Measurements from ENCODE around the gene ITGA5.

ITGA5 gene

GRCh38 chr12:54411391-54412241 is 7.5 kb downstream of the ITGA5 start:
- TF ChIP-seq Cebpa-rat (IDR thresholded peaks at IDR 0.05) = peak in 3 of 11 experiments; percentile 17 to 38 (median 26); a peak in 2 of 22 replicates
- peak overlapping the region; percentile 64 to 93 (median 79) for H3K9ac ChIP-seq
- peak overlapping the region in 8 of 10 experiments; percentile 51 to 100 (median 60); a peak in 12 of 20 replicates for H3K4me3 ChIP-seq
- H4K20me1 ChIP-seq = peaks cover 21 to 98% (median 79%) of the 10 kb centered on the region in 11 experiments; a peak in 19 of 22 replicates
- H3K4me2 ChIP-seq = peak overlapping the region; percentile 92 to 100 (median 99)
- H3K27ac ChIP-seq = peak overlapping the region; percentile 81 to 93 (median 89)
- no peaks in the 10 kb centered on the region for H3K27me3 ChIP-seq
- peaks cover 67 to 100% (median 93%) of the 10 kb centered on the region in 10 experiments for H3K4me1 ChIP-seq
- peaks cover 44 to 79% (median 59%) of the 10 kb centered on the region in 11 experiments for H3K36me3 ChIP-seq
- no peaks in the 10 kb centered on the region for H3K9me3 ChIP-seq (replicated peaks in 1 of 11)

- H3K9ac ChIP-seq = peak overlapping the region in 5 of 11 experiments; percentile 8 to 37 (median 15); a peak in 2 of 22 replicates
- peaks cover 67 to 87% (median 80%) of the 10 kb centered on the region in 11 experiments for H3K36me3 ChIP-seq
- H3K9me3 ChIP-seq (replicated peaks in 1 of 11) = no peaks in the 10 kb centered on the region
- no peak overlapping the region for H3K4me3 ChIP-seq
- H4K20me1 ChIP-seq = peaks cover 24 to 97% (median 79%) of the 10 kb centered on the region in 11 experiments; a peak in 19 of 22 replicates
- peak overlapping the region in 5 of 11 experiments; percentile 35 to 100 (median 70); a peak in 10 of 22 replicates for H3K4me2 ChIP-seq
- peak overlapping the region in 6 of 11 experiments; percentile 39 to 57 (median 50); a peak in 10 of 22 replicates for H3K27ac ChIP-seq
- TF ChIP-seq Cebpa-rat (IDR thresholded peaks at IDR 0.05) = no peak
- H3K27me3 ChIP-seq = no peaks in the 10 kb centered on the region; a peak in 1 of 22 replicates
- peaks cover 43 to 87% (median 70%) of the 10 kb centered on the region in 10 experiments for H3K4me1 ChIP-seq
These were observed 9.8 kb downstream of the ITGA5 start for GRCh38 chr12:54409267-54409666.

GRCh38 chr12:54407183-54407905 is 11.7 kb downstream of the ITGA5 start:
- Histone ChIP-seq H3K4me2 (peak overlapping the region in 6 of 11 experiments; percentile 33 to 100 (median 69); a peak in 10 of 22 replicates), H3K4me3 (no peak overlapping the region), H3K36me3 (peaks cover 86 to 100% (median 98%) of the 10 kb centered on the region in 11 experiments), H4K20me1 (peaks cover 13 to 95% (median 84%) of the 10 kb centered on the region in 11 experiments; a peak in 19 of 22 replicates), H3K27ac (peak overlapping the region in 9 of 11 experiments; percentile 15 to 57 (median 29); a peak in 12 of 22 replicates), H3K9ac (peak overlapping the region in 5 of 11 experiments; percentile 1 to 39 (median 33); a peak in 5 of 22 replicates), H3K4me1 (peaks cover 24 to 68% (median 51%) of the 10 kb centered on the region in 10 experiments), H3K27me3 (no peaks in the 10 kb centered on the region; a peak in 1 of 22 replicates), H3K9me3 (replicated peaks in 1 of 11) (no peaks in the 10 kb centered on the region)
- TF ChIP-seq Cebpa-rat (IDR thresholded peaks at IDR 0.05) = no peak

GRCh38 chr12:54405573-54405972 is 13.5 kb downstream of the ITGA5 start:
- H3K36me3 ChIP-seq = peaks cover 99 to 100% (median 100%) of the 10 kb centered on the region in 11 experiments
- no peak overlapping the region for H3K4me2 ChIP-seq
- TF ChIP-seq Cebpa-rat (IDR thresholded peaks at IDR 0.05) = no peak
- peaks cover 13 to 100% (median 93%) of the 10 kb centered on the region in 11 experiments; a peak in 19 of 22 replicates for H4K20me1 ChIP-seq
- H3K4me1 ChIP-seq = peaks cover 7 to 50% (median 33%) of the 10 kb centered on the region in 10 experiments; a peak in 19 of 20 replicates
- H3K4me3 ChIP-seq = no peak overlapping the region
- H3K27ac ChIP-seq = no peak overlapping the region
- H3K9ac ChIP-seq = peak overlapping the region in 1 of 11 experiments; percentile 6; a peak in 1 of 22 replicates
- H3K27me3 ChIP-seq = no peaks in the 10 kb centered on the region; a peak in 1 of 22 replicates
- no peaks in the 10 kb centered on the region for H3K9me3 ChIP-seq (replicated peaks in 1 of 11)

GRCh38 chr12:54405106-54405505 is 14.0 kb downstream of the ITGA5 start:
- Histone ChIP-seq H3K4me1 (peaks cover 2 to 46% (median 29%) of the 10 kb centered on the region in 10 experiments; a peak in 19 of 20 replicates), H3K36me3 (peaks cover 99 to 100% (median 100%) of the 10 kb centered on the region in 11 experiments), H3K4me2 (no peak overlapping the region), H3K9ac (peak overlapping the region in 3 of 11 experiments; percentile 6 to 24 (median 18); a peak in 1 of 22 replicates), H3K27ac (0 out of 22 replicates have a peak overlapping the region, but pooled peaks of 1 of the 11 experiments have one; percentile 11), H4K20me1 (peaks cover 13 to 100% (median 93%) of the 10 kb centered on the region in 11 experiments; a peak in 19 of 22 replicates), H3K4me3 (no peak overlapping the region), H3K27me3 (no peaks in the 10 kb centered on the region; a peak in 1 of 22 replicates), H3K9me3 (replicated peaks in 1 of 11) (no peaks in the 10 kb centered on the region)
- TF ChIP-seq Cebpa-rat (IDR thresholded peaks at IDR 0.05) = no peak

- Histone ChIP-seq H3K4me2 (no peak overlapping the region), H4K20me1 (peaks cover 17 to 100% (median 93%) of the 10 kb centered on the region in 11 experiments; a peak in 20 of 22 replicates), H3K27ac (0 out of 22 replicates have a peak overlapping the region, but pooled peaks of 4 of the 11 experiments have one; percentile 2 to 18 (median 10)), H3K9me3 (replicated peaks in 1 of 11) (no peaks in the 10 kb centered on the region), H3K4me3 (no peak overlapping the region), H3K4me1 (peaks cover 0 to 38% (median 22%) of the 10 kb centered on the region in 10 experiments; a peak in 17 of 20 replicates), H3K36me3 (peaks cover 99 to 100% (median 100%) of the 10 kb centered on the region in 11 experiments), H3K9ac (0 out of 22 replicates have a peak overlapping the region, but pooled peaks of 4 of the 11 experiments have one; percentile 6 to 39 (median 21)), H3K27me3 (no peaks in the 10 kb centered on the region; a peak in 1 of 22 replicates)
- TF ChIP-seq Cebpa-rat (IDR thresholded peaks at IDR 0.05) = no peak
These were observed 14.7 kb downstream of the ITGA5 start for GRCh38 chr12:54404061-54405004.

- H4K20me1 ChIP-seq = peaks cover 10 to 94% (median 81%) of the 10 kb centered on the region in 11 experiments; a peak in 20 of 22 replicates
- TF ChIP-seq Cebpa-rat (IDR thresholded peaks at IDR 0.05) = no peak
- H3K4me3 ChIP-seq = no peak overlapping the region
- H3K27me3 ChIP-seq = no peaks in the 10 kb centered on the region
- H3K4me1 ChIP-seq = peaks cover 0 to 21% (median 6%) of the 10 kb centered on the region in 10 experiments; a peak in 14 of 20 replicates
- peak overlapping the region in 6 of 11 experiments; percentile 6 to 34 (median 12); a peak in 2 of 22 replicates for H3K9ac ChIP-seq
- 0 out of 22 replicates have a peak overlapping the region, but pooled peaks of 2 of the 11 experiments have one; percentile 9 to 13 for H3K27ac ChIP-seq
- H3K4me2 ChIP-seq = no peak overlapping the region
- H3K36me3 ChIP-seq = peaks cover 99 to 100% (median 100%) of the 10 kb centered on the region in 11 experiments
- no peaks in the 10 kb centered on the region for H3K9me3 ChIP-seq (replicated peaks in 1 of 11)
These were observed 17.9 kb downstream of the ITGA5 start for GRCh38 chr12:54401119-54401518.
